GM23338 (cell line): Measurements from ENCODE around the gene SEC61A1. TPM values are rescaled to one million over a fixed set of nuclear protein-coding genes. Genes with fewer than 3 reads are reported as not detected.

ENCODE experiments used
- ATAC-seq: fragments of 200-7000 bp; cut with Tn5 transposase; 3 replicates; pipeline ENCODE4 v1.9.1; 2020
- DNase-seq: peaks from one replicate; pipeline ENCODE4 v3.0.0-alpha.2; 2015; ENCODE audit warnings: low spot score
- H2AFZ ChIP-seq: fragments of 200-600 bp; sonication (generic); 2 replicates; pipeline ENCODE4 v1.8.0; 2016; ENCODE audit warnings: antibody characterized with exemption, mild to moderate bottlenecking, moderate library complexity
- H3F3A ChIP-seq: fragments of 200-600 bp; sonication (generic); replicated peaks from 2 replicates; pipeline ENCODE4 v1.8.0; 2017; ENCODE audit warnings: antibody characterized with exemption, mixed run types, low read depth
- H3K27ac ChIP-seq: fragments of 200-600 bp; sonication (generic); 2 replicates; pipeline ENCODE4 v1.6.1; 2016; ENCODE audit warnings: low read depth
- H3K27me3 ChIP-seq: fragments of 200-600 bp; sonication (generic); 2 replicates; pipeline ENCODE4 v1.8.0; 2016; ENCODE audit warnings: mild to moderate bottlenecking, mixed run types, moderate library complexity; ENCODE audit not compliant: insufficient read depth
- H3K36me3 ChIP-seq: fragments of 200-600 bp; sonication (generic); 2 replicates; pipeline ENCODE4 v1.8.0; 2016; ENCODE audit warnings: mild to moderate bottlenecking; ENCODE audit not compliant: insufficient read depth
- H3K4me1 ChIP-seq: fragments of 200-600 bp; sonication (generic); 2 replicates; pipeline ENCODE4 v1.8.0; 2016; ENCODE audit warnings: mild to moderate bottlenecking, moderate library complexity; ENCODE audit not compliant: insufficient read depth
- H3K4me2 ChIP-seq: fragments of 200-600 bp; sonication (generic); 2 replicates; pipeline ENCODE4 v1.7.1; 2017; ENCODE audit warnings: mixed run types
- H3K4me3 ChIP-seq: fragments of 200-600 bp; sonication (generic); 2 replicates; pipeline ENCODE4 v1.6.1; 2016; ENCODE audit warnings: mixed run types
- H3K79me2 ChIP-seq: fragments of 200-600 bp; sonication (generic); replicated peaks from 2 replicates; pipeline ENCODE4 v1.8.0; 2017; ENCODE audit warnings: mild to moderate bottlenecking; ENCODE audit not compliant: insufficient read depth
- H3K9me2 ChIP-seq: fragments of 200-600 bp; sonication (generic); 2 replicates; pipeline ENCODE4 v1.8.0; 2017; ENCODE audit not compliant: insufficient read depth
- H4K20me1 ChIP-seq: fragments of 200-600 bp; sonication (generic); replicated peaks from 2 replicates; pipeline ENCODE4 v1.8.0; 2017; ENCODE audit warnings: mild to moderate bottlenecking; ENCODE audit not compliant: insufficient read depth
- H3K27ac Mint-ChIP-seq: 2 replicates; pipeline ENCODE4 v1.8.0; 2020; ENCODE audit warnings: inconsistent platforms, mild to moderate bottlenecking, moderate library complexity, mixed read lengths
- H3K27me3 Mint-ChIP-seq: 3 replicates; pipeline ENCODE4 v1.8.0; 2022; ENCODE audit warnings: low read depth, mild to moderate bottlenecking, moderate library complexity, mixed read lengths, inconsistent platforms; ENCODE audit not compliant: insufficient read depth, poor library complexity
- H3K36me3 Mint-ChIP-seq: 3 replicates; pipeline ENCODE4 v1.8.0; 2021; ENCODE audit warnings: low read depth, mild to moderate bottlenecking, inconsistent platforms, moderate library complexity, mixed read lengths
- H3K4me1 Mint-ChIP-seq: 3 replicates; pipeline ENCODE4 v1.8.0; 2020; ENCODE audit warnings: mild to moderate bottlenecking, inconsistent platforms, mixed read lengths
- H3K4me3 Mint-ChIP-seq: 3 replicates; pipeline ENCODE4 v1.8.0; 2021; ENCODE audit warnings: moderate library complexity, mild to moderate bottlenecking, inconsistent platforms, mixed read lengths
- H3K9me3 Mint-ChIP-seq: 3 replicates; pipeline ENCODE4 v1.8.0; 2020; ENCODE audit warnings: moderate library complexity, mild to moderate bottlenecking, inconsistent platforms, mixed read lengths
- CREB1 ChIP-seq: fragments of 250-450 bp; sonication (Bioruptor Pico); IDR thresholded peaks from 2 replicates; pipeline ENCODE4 v1.5.0; 2020; ENCODE audit warnings: low read depth, mild to moderate bottlenecking, moderate library complexity
- EZH2 ChIP-seq: fragments of 200-600 bp; sonication (generic); IDR thresholded peaks from one replicate; pipeline ENCODE4 v1.8.0; 2017; ENCODE audit warnings: antibody characterized with exemption, mild to moderate bottlenecking, low read depth; ENCODE audit not compliant: unreplicated experiment
- EZH2phosphoT487 ChIP-seq: fragments of 200-600 bp; sonication (generic); IDR thresholded peaks from one replicate; pipeline ENCODE4 v1.8.1; 2018; ENCODE audit warnings: antibody characterized with exemption; ENCODE audit not compliant: unreplicated experiment
- JUNB ChIP-seq: IDR thresholded peaks from one replicate; pipeline ENCODE4 v1.6.1; 2016; ENCODE audit warnings: antibody characterized with exemption; ENCODE audit not compliant: unreplicated experiment
- NANOG ChIP-seq: IDR thresholded peaks from 2 replicates; pipeline ENCODE4 v1.6.1; 2016; ENCODE audit warnings: antibody characterized with exemption, borderline replicate concordance
- POLR2AphosphoS5 ChIP-seq: IDR thresholded peaks from 2 replicates; pipeline ENCODE4 v1.6.1; 2016; ENCODE audit warnings: antibody characterized with exemption, low read depth
- STAT1 ChIP-seq: IDR thresholded peaks from one replicate; pipeline ENCODE4 v1.6.1; 2016; ENCODE audit warnings: antibody characterized with exemption; ENCODE audit not compliant: unreplicated experiment
- ZNF114 ChIP-seq: fragments of 250-450 bp; sonication (Bioruptor Pico); IDR thresholded peaks from 2 replicates; pipeline ENCODE4 v1.5.0; 2020; ENCODE audit warnings: mild to moderate bottlenecking, moderate library complexity
- ZNF331 ChIP-seq: fragments of 250-450 bp; sonication (Bioruptor Pico); IDR thresholded peaks from 2 replicates; pipeline ENCODE4 v1.5.0; 2020; ENCODE audit warnings: low read depth, mild to moderate bottlenecking, moderate library complexity
- polyA plus RNA-seq: library from polyadenylated mRNA; unstranded; fragments of >200 nt; fragmentation: Nextera tagmentation; extraction: Ambion mirVana; gene quantifications from 2 replicates; pipeline ENCODE4 v1.2.1, GENCODE V29; 2016
- total RNA-seq: library from RNA; depleted of rRNA; stranded (reverse); fragments of >200 nt; shearing (Covaris generic); gene quantifications from 2 replicates; pipeline ENCODE4 v1.2.3, GENCODE V29; 2014
- TF ChIP-seq, protein P1 (sequence below): IDR thresholded peaks from 2 replicates; pipeline ENCODE4 v1.6.1; 2016; ENCODE audit warnings: antibody characterized with exemption
- TF ChIP-seq, protein P2 (sequence below), 2 experiments: fragments of 200-600 bp in 1 of 2; sonication (generic) in 1 of 2; conservative IDR thresholded peaks; 2 replicates each; pipeline versions ENCODE4 v1.5.1 to v1.6.1; 2016 to 2017; ENCODE audit warnings: antibody characterized with exemption in 2 of 2, low read depth in 2 of 2, mild to moderate bottlenecking in 2 of 2, moderate library complexity in 1 of 2
- TF ChIP-seq, protein P3 (sequence below): IDR thresholded peaks from one replicate; pipeline ENCODE4 v1.6.1; 2018; ENCODE audit warnings: antibody characterized with exemption; ENCODE audit not compliant: unreplicated experiment
- TF ChIP-seq, protein P4 (sequence below): fragments of 250-450 bp; sonication (Bioruptor Pico); IDR thresholded peaks from 2 replicates; pipeline ENCODE4 v1.5.0; 2020; ENCODE audit warnings: mild to moderate bottlenecking, moderate library complexity

SEC61A1 gene
- total and polyA plus RNA-seq, 2 experiments from 2014 or later = 44.8 to 184 TPM

DNA sequence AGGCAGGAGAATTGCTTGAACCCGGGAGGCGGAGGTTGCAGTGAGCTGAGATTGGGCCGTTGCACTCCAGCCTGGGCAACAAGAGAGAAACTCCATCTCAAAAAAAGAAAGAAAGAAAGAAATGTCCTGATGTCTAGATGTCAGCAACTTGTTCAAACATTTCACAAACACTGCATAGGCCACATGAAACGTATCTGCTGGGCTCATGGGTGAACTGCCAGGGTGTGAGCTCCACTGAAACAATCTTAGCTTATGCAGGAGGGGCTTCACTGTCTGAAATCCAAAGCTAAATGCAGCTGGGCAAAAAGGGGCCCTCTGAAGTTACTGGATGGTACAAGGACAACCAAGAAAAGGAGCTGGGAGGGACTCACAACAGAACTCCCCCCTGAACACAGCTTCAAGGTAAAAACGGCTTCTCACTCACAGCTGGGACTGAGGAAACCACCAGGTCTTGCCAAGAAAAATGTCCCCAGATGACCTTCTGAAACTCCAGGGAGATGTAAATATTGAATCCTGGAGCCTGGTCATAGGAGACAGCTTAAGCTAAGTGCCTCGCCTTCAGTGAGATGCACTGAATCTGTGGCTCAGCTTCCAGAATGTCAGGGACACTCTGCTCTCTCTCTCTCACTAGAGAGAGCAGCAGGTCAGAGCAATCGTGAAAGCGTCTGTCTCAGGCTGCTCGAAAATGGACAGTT, 31.9 kb downstream of the SEC61A1 start:
- Histone ChIP-seq H4K20me1 (peaks cover 20% of the 10 kb centered on the region), H3F3A (no peaks in the 10 kb centered on the region), H2AFZ (no peak overlapping the region), H3K4me1 (no peaks in the 10 kb centered on the region), H3K27me3 (no peaks in the 10 kb centered on the region), H3K36me3 (peaks cover 14% of the 10 kb centered on the region; the same call in 1 of the 2 replicates), H3K27ac (no peak overlapping the region), H3K9me2 (no peaks in the 10 kb centered on the region), H3K4me3 (no peak overlapping the region), H3K4me2 (no peak overlapping the region), H3K79me2 (peaks cover 7% of the 10 kb centered on the region)
- Mint-ChIP-seq H3K27ac (no peak overlapping the region), H3K36me3 (peaks cover 79% of the 10 kb centered on the region), H3K4me3 (no peak overlapping the region), H3K27me3 (no peaks in the 10 kb centered on the region), H3K9me3 (no peaks in the 10 kb centered on the region), H3K4me1 (no peaks in the 10 kb centered on the region)
- TF ChIP-seq CREB1 (CRISPR knock-in tag) (no peak), POLR2AphosphoS5 (no peak), ZNF331 (CRISPR knock-in tag) (no peak), STAT1 (no peak), NANOG (no peak), ZNF114 (CRISPR knock-in tag) (no peak), EZH2phosphoT487 (no peak), JUNB (no peak), EZH2 (no peak)
- TF ChIP-seq, protein P1, sequence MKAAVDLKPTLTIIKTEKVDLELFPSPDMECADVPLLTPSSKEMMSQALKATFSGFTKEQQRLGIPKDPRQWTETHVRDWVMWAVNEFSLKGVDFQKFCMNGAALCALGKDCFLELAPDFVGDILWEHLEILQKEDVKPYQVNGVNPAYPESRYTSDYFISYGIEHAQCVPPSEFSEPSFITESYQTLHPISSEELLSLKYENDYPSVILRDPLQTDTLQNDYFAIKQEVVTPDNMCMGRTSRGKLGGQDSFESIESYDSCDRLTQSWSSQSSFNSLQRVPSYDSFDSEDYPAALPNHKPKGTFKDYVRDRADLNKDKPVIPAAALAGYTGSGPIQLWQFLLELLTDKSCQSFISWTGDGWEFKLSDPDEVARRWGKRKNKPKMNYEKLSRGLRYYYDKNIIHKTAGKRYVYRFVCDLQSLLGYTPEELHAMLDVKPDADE = no peak
- TF ChIP-seq, protein P2, sequence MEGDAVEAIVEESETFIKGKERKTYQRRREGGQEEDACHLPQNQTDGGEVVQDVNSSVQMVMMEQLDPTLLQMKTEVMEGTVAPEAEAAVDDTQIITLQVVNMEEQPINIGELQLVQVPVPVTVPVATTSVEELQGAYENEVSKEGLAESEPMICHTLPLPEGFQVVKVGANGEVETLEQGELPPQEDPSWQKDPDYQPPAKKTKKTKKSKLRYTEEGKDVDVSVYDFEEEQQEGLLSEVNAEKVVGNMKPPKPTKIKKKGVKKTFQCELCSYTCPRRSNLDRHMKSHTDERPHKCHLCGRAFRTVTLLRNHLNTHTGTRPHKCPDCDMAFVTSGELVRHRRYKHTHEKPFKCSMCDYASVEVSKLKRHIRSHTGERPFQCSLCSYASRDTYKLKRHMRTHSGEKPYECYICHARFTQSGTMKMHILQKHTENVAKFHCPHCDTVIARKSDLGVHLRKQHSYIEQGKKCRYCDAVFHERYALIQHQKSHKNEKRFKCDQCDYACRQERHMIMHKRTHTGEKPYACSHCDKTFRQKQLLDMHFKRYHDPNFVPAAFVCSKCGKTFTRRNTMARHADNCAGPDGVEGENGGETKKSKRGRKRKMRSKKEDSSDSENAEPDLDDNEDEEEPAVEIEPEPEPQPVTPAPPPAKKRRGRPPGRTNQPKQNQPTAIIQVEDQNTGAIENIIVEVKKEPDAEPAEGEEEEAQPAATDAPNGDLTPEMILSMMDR (conservative IDR thresholded peaks at IDR 0.05; ENCODE audit: low read depth in 2 of 2) = no peak
- TF ChIP-seq, protein P3, sequence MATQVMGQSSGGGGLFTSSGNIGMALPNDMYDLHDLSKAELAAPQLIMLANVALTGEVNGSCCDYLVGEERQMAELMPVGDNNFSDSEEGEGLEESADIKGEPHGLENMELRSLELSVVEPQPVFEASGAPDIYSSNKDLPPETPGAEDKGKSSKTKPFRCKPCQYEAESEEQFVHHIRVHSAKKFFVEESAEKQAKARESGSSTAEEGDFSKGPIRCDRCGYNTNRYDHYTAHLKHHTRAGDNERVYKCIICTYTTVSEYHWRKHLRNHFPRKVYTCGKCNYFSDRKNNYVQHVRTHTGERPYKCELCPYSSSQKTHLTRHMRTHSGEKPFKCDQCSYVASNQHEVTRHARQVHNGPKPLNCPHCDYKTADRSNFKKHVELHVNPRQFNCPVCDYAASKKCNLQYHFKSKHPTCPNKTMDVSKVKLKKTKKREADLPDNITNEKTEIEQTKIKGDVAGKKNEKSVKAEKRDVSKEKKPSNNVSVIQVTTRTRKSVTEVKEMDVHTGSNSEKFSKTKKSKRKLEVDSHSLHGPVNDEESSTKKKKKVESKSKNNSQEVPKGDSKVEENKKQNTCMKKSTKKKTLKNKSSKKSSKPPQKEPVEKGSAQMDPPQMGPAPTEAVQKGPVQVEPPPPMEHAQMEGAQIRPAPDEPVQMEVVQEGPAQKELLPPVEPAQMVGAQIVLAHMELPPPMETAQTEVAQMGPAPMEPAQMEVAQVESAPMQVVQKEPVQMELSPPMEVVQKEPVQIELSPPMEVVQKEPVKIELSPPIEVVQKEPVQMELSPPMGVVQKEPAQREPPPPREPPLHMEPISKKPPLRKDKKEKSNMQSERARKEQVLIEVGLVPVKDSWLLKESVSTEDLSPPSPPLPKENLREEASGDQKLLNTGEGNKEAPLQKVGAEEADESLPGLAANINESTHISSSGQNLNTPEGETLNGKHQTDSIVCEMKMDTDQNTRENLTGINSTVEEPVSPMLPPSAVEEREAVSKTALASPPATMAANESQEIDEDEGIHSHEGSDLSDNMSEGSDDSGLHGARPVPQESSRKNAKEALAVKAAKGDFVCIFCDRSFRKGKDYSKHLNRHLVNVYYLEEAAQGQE = no peak
- TF ChIP-seq, protein P4, sequence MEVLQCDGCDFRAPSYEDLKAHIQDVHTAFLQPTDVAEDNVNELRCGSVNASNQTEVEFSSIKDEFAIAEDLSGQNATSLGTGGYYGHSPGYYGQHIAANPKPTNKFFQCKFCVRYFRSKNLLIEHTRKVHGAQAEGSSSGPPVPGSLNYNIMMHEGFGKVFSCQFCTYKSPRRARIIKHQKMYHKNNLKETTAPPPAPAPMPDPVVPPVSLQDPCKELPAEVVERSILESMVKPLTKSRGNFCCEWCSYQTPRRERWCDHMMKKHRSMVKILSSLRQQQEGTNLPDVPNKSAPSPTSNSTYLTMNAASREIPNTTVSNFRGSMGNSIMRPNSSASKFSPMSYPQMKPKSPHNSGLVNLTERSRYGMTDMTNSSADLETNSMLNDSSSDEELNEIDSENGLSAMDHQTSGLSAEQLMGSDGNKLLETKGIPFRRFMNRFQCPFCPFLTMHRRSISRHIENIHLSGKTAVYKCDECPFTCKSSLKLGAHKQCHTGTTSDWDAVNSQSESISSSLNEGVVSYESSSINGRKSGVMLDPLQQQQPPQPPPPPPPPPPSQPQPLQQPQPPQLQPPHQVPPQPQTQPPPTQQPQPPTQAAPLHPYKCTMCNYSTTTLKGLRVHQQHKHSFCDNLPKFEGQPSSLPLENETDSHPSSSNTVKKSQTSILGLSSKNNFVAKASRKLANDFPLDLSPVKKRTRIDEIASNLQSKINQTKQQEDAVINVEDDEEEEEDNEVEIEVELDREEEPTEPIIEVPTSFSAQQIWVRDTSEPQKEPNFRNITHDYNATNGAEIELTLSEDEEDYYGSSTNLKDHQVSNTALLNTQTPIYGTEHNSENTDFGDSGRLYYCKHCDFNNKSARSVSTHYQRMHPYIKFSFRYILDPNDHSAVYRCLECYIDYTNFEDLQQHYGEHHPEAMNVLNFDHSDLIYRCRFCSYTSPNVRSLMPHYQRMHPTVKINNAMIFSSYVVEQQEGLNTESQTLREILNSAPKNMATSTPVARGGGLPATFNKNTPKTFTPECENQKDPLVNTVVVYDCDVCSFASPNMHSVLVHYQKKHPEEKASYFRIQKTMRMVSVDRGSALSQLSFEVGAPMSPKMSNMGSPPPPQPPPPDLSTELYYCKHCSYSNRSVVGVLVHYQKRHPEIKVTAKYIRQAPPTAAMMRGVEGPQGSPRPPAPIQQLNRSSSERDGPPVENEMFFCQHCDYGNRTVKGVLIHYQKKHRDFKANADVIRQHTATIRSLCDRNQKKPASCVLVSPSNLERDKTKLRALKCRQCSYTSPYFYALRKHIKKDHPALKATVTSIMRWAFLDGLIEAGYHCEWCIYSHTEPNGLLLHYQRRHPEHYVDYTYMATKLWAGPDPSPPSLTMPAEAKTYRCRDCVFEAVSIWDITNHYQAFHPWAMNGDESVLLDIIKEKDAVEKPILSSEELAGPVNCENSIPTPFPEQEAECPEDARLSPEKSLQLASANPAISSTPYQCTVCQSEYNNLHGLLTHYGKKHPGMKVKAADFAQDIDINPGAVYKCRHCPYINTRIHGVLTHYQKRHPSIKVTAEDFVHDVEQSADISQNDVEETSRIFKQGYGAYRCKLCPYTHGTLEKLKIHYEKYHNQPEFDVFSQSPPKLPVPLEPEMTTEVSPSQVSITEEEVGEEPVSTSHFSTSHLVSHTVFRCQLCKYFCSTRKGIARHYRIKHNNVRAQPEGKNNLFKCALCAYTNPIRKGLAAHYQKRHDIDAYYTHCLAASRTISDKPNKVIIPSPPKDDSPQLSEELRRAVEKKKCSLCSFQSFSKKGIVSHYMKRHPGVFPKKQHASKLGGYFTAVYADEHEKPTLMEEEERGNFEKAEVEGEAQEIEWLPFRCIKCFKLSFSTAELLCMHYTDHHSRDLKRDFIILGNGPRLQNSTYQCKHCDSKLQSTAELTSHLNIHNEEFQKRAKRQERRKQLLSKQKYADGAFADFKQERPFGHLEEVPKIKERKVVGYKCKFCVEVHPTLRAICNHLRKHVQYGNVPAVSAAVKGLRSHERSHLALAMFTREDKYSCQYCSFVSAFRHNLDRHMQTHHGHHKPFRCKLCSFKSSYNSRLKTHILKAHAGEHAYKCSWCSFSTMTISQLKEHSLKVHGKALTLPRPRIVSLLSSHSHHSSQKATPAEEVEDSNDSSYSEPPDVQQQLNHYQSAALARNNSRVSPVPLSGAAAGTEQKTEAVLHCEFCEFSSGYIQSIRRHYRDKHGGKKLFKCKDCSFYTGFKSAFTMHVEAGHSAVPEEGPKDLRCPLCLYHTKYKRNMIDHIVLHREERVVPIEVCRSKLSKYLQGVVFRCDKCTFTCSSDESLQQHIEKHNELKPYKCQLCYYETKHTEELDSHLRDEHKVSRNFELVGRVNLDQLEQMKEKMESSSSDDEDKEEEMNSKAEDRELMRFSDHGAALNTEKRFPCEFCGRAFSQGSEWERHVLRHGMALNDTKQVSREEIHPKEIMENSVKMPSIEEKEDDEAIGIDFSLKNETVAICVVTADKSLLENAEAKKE (CRISPR knock-in tag) = no peak
- ATAC-seq = no peak
- no peak for DNase-seq
